CD4-positive, alpha-beta T cell (primary cell): Measurements from ENCODE around the gene POU6F1. TPM values are rescaled to one million over a fixed set of nuclear protein-coding genes. Genes with fewer than 3 reads are reported as not detected.

Experiments
- ATAC-seq: fragments of 200-7000 bp; cut with Tn5 transposase; one replicate; pipeline ENCODE4 v1.10.0; 2022; ENCODE audit warnings: mild to moderate bottlenecking; ENCODE audit not compliant: poor library complexity
- CTCF ChIA-PET: fragments of 350-600 bp; sonication (Branson Sonifier 250); formaldehyde crosslinking; loops from one replicate; lab custom pipeline; 2021; ENCODE audit warnings: antibody characterized with exemption, inconsistent platforms; lab: Charles Lee
- POLR2A ChIA-PET: fragments of 350-600 bp; sonication (Branson Sonifier 250); formaldehyde crosslinking; loops from one replicate; lab custom pipeline; 2021; ENCODE audit warnings: antibody characterized with exemption, inconsistent platforms; lab: Charles Lee
- DNase-seq, 14 experiments: peaks; one replicate each; pipeline ENCODE4 v3.0.0-alpha.2; 2013 to 2020; ENCODE audit warnings: mixed read lengths in 2 of 14
- H3K27ac ChIP-seq, 2 donors: one replicate each; pipeline versions ENCODE4 v1.5.1 to v1.7.0; 2013; ENCODE audit warnings: low read length in 2 of 2, low read depth in 1 of 2, mild to moderate bottlenecking in 1 of 2
- H3K27me3 ChIP-seq, 2 experiments: 1 replicate in 1 of 2; 2 replicates in 1 of 2; pipeline versions ENCODE4 v1.6.1 to v1.7.0; 2013; ENCODE audit warnings: low read length in 2 of 2, control low read depth in 1 of 2, mild to moderate bottlenecking in 1 of 2, moderate library complexity in 1 of 2; ENCODE audit not compliant: insufficient read depth in 2 of 2, control insufficient read depth in 1 of 2
- H3K36me3 ChIP-seq: one replicate; pipeline ENCODE4 v1.6.1; 2013; ENCODE audit warnings: low read length, control low read depth; ENCODE audit not compliant: insufficient read depth
- H3K4me1 ChIP-seq: one replicate; pipeline ENCODE4 v1.6.1; 2013; ENCODE audit warnings: low read length, control low read depth; ENCODE audit not compliant: insufficient read depth
- H3K4me3 ChIP-seq: one replicate; pipeline ENCODE4 v1.5.1; 2013; ENCODE audit warnings: mild to moderate bottlenecking, low read length, moderate library complexity
- H3K9me3 ChIP-seq, 2 experiments: 1 replicate in 1 of 2; 2 replicates in 1 of 2; pipeline versions ENCODE4 v1.6.1 to v1.7.0; 2013; ENCODE audit warnings: low read length in 2 of 2, mild to moderate bottlenecking in 2 of 2, control low read depth in 1 of 2, moderate library complexity in 1 of 2; ENCODE audit not compliant: control insufficient read depth in 1 of 2, insufficient read depth in 1 of 2
- H3K27ac Mint-ChIP-seq: one replicate; pipeline ENCODE4 v1.8.0; 2020; ENCODE audit warnings: mixed read lengths
- H3K27me3 Mint-ChIP-seq: one replicate; pipeline ENCODE4 v1.8.0; 2021; ENCODE audit warnings: mixed read lengths
- H3K36me3 Mint-ChIP-seq: one replicate; pipeline ENCODE4 v1.8.0; 2021; ENCODE audit warnings: low read depth, mixed read lengths
- H3K4me1 Mint-ChIP-seq: one replicate; pipeline ENCODE4 v1.8.0; 2021; ENCODE audit warnings: low read depth, mixed read lengths
- H3K4me3 Mint-ChIP-seq: one replicate; pipeline ENCODE4 v1.8.0; 2020; ENCODE audit warnings: mild to moderate bottlenecking, mixed read lengths
- H3K9me3 Mint-ChIP-seq: one replicate; pipeline ENCODE4 v1.8.0; 2020; ENCODE audit warnings: mixed read lengths
- CTCF ChIP-seq: fragments of 200-600 bp; IDR thresholded peaks from one replicate; pipeline ENCODE4 v1.8.0; 2022; ENCODE audit warnings: antibody characterized with exemption, mild to moderate bottlenecking
- intact Hi-C, 2 experiments: fragments of 100-400 bp; cut with DNase I in 1 of 2; cut with micrococcal nuclease in 1 of 2; formaldehyde crosslinking; loops; one replicate each; pipeline versions ENCODE4 v1.15.1 to v1.9.0; 2023 to 2025; cut with DNase I, micrococcal nuclease
- total RNA-seq, 174 experiments: library from RNA in 2 of 174; stranded (reverse) in 2 of 174; gene quantifications; one replicate each; pipeline ENCODE4 v1.2.3 and lab custom pipeline; 2021 to 2026

The POU6F1 gene
- total RNA-seq, 2 experiments from 2014 or later: 31.7 to 36.8 TPM

GRCh38 chr12:51177897-51178296 is 40.0 kb downstream of the POU6F1 start:
- no peak for DNase-seq
- TF ChIP-seq CTCF: no peak
- no peak overlapping the region for H3K27ac Mint-ChIP-seq
- no peaks in the 10 kb centered on the region for H3K4me1 Mint-ChIP-seq
- no peaks in the 10 kb centered on the region for H3K27me3 ChIP-seq
- POLR2A ChIA-PET: interaction anchor here (0.6 kb wide), 1 partner anchor 26 kb away, joined by 3 read pairs; no protein-coding TSS in a partner anchor
- ATAC-seq: no peak
- CTCF ChIA-PET: interaction anchor here (0.6 to 1.1 kb wide), 2 partner anchors 28 to 41 kb away, joined by 3 read pairs; no protein-coding TSS in a partner anchor
- intact Hi-C loops: no loop called here
- no peaks in the 10 kb centered on the region for H3K36me3 Mint-ChIP-seq
- no peaks in the 10 kb centered on the region for H3K27me3 Mint-ChIP-seq
- no peak overlapping the region for H3K27ac ChIP-seq
- peaks cover 4% of the 10 kb centered on the region for H3K4me1 ChIP-seq
- H3K4me3 ChIP-seq: no peak overlapping the region
- no peaks in the 10 kb centered on the region for H3K9me3 Mint-ChIP-seq
- no peaks in the 10 kb centered on the region for H3K36me3 ChIP-seq
- no peak overlapping the region for H3K4me3 Mint-ChIP-seq
- no peaks in the 10 kb centered on the region for H3K9me3 ChIP-seq

GRCh38 chr12:51174501-51174900 is 43.4 kb downstream of the POU6F1 start:
- H3K27ac ChIP-seq: no peak overlapping the region
- H3K9me3 Mint-ChIP-seq: no peaks in the 10 kb centered on the region
- H3K27me3 Mint-ChIP-seq: no peaks in the 10 kb centered on the region
- intact Hi-C loops: loop anchor here in 1 of 2 experiments (5.0 kb wide), 1 partner anchor 43 kb away; the partner anchor contains the start of gene POU6F1
- ChIA-PET POLR2A (no interaction called here), CTCF (interaction anchor here (1.3 kb wide), 1 partner anchor 44 kb away, joined by 7 read pairs; the partner anchor contains the start of gene POU6F1)
- DNase-seq (no peak), ATAC-seq (no peak)
- H3K4me3 Mint-ChIP-seq: peak overlapping the region; percentile 87
- no peaks in the 10 kb centered on the region for H3K36me3 Mint-ChIP-seq
- H3K27me3 ChIP-seq: no peaks in the 10 kb centered on the region
- H3K36me3 ChIP-seq: no peaks in the 10 kb centered on the region
- peaks cover 27% of the 10 kb centered on the region for H3K4me1 ChIP-seq
- no peak overlapping the region for H3K4me3 ChIP-seq
- peaks cover 15% of the 10 kb centered on the region for H3K4me1 Mint-ChIP-seq
- no peak for TF ChIP-seq CTCF
- no peaks in the 10 kb centered on the region for H3K9me3 ChIP-seq
- H3K27ac Mint-ChIP-seq: no peak overlapping the region

DNA sequence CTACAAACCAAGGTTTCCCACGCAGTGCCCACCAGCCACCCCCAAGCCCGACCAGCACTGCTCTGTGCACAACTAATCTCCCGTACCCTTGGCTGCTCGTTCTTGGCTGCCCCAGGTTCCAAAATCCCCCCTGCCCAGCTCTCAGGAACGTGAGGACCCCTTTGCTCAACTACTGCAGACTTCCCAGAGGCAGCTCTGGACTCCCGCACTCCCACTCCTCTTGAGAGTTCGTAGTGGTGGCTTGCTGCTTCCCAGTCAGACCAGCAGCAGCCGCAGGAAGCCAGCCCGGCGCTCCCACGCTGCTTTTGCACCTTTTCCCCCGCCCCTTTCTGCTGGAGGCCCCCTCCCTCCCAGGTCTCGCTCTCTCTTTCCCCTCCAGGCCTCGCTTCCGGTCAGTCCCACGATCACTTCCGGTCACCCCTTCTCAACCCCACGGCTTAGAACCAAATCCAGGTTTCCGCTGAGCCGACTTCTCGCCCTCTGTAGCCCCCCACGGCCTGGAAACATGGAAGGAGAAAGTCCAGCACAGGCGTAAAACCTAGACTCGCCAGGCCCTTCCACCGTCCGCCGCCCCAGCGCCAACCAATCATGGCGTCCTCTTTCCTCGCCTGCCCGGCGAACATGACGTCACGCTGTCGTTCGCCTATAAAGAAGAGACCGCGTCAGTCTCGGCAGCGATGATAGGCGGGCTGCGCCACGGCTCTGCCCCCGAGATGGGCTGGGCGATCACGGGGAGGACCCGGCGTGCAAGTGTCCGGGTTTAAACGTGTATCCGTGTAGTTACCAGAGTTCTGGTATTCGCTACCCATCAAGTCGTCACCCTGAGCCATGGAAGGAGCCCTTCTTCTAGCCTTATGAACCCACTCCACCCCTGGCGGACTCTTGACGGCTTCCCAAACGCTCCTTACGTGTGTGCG is 45.1 kb downstream of the POU6F1 start, which contains the start of gene TFCP2:
TFCP2 (minus strand) TSS at position 621 of the 917 bp plus-strand sequence. CDS start 713 bp downstream, outside the sequence.
- H3K27ac Mint-ChIP-seq: no peak within 1 kb of the TSS
- Histone ChIP-seq H3K27me3 (no peaks in the 10 kb centered on the region), H3K4me3 (peak within 1 kb of the TSS; percentile 91), H3K4me1 (peaks cover 34% of the 10 kb centered on the region), H3K27ac (peak within 1 kb of the TSS; percentile 91 to 96), H3K9me3 (no peaks in the 10 kb centered on the region), H3K36me3 (peaks cover under 1% of the 10 kb centered on the region)
- POLR2A ChIA-PET: interaction anchor here (0.7 to 1.8 kb wide), 4 partner anchors 45 to 67 kb away, joined by 3 to 15 read pairs (median 4); partner anchors contain the start of genes DAZAP2 and POU6F1
- H3K4me3 Mint-ChIP-seq: peak within 1 kb of the TSS; percentile 87
- no peaks in the 10 kb centered on the region for H3K9me3 Mint-ChIP-seq
- no peaks in the 10 kb centered on the region for H3K27me3 Mint-ChIP-seq
- DNase-seq (peak; percentile 85 to 98 (median 90)), ATAC-seq (peak; percentile 98)
- peaks cover 18% of the 10 kb centered on the region for H3K4me1 Mint-ChIP-seq
- TF ChIP-seq CTCF: no peak
- intact Hi-C loops: loop anchor here (2.0 to 5.0 kb wide), 4 partner anchors 44 to 90 kb away; partner anchors contain the start of genes DAZAP2 (in 2 of the 2), CSRNP2 (in 1 of the 2) and POU6F1 (in 1 of the 2)
- CTCF ChIA-PET: interaction anchor here (1.5 kb wide), 1 partner anchor 44 kb away, joined by 3 read pairs; the partner anchor contains the start of gene POU6F1
- H3K36me3 Mint-ChIP-seq: no peaks in the 10 kb centered on the region
